ENCODE data around the gene RASGRP1. TPM values are rescaled to one million over a fixed set of nuclear protein-coding genes. Genes with fewer than 3 reads are reported as not detected.

RASGRP1 gene
- total RNA-seq, 1 donor from 2014 or later, result 0.51 TPM

- no peak for DNase-seq
These were observed 665 bp upstream of the RASGRP1 start for GRCh38 chr15:38565287-38565670.

- DNase-seq, result peak; percentile 69
These were observed 693 bp downstream of the RASGRP1 start for GRCh38 chr15:38563723-38564519.

- no peak for DNase-seq
These were observed 2.3 kb downstream of the RASGRP1 start for GRCh38 chr15:38562278-38562677.

GRCh38 chr15:38560456-38560926 is 4.1 kb downstream of the RASGRP1 start:
- DNase-seq, result no peak

- no peak for DNase-seq
These were observed 4.8 kb downstream of the RASGRP1 start for GRCh38 chr15:38559636-38560307.

- DNase-seq, result no peak
These were observed 5.5 kb downstream of the RASGRP1 start for GRCh38 chr15:38559131-38559530.

GRCh38 chr15:38558372-38559059 is 6.1 kb downstream of the RASGRP1 start:
- DNase-seq, result no peak

- DNase-seq, result peak; percentile 6
These were observed 6.7 kb downstream of the RASGRP1 start for GRCh38 chr15:38557921-38558320.

- no peak for DNase-seq
These were observed 8.8 kb downstream of the RASGRP1 start for GRCh38 chr15:38555686-38556334.

- no peak for DNase-seq
These were observed 10.3 kb downstream of the RASGRP1 start for GRCh38 chr15:38554354-38554753.

- no peak for DNase-seq
These were observed 11.5 kb downstream of the RASGRP1 start for GRCh38 chr15:38553071-38553470.

GRCh38 chr15:38551720-38552648 is 12.6 kb downstream of the RASGRP1 start:
- DNase-seq, result no peak

GRCh38 chr15:38549222-38549621 is 15.4 kb downstream of the RASGRP1 start:
- no peak for DNase-seq

- no peak for DNase-seq
These were observed 17.2 kb downstream of the RASGRP1 start for GRCh38 chr15:38547255-38547997.

- DNase-seq, result no peak
These were observed 19.4 kb downstream of the RASGRP1 start for GRCh38 chr15:38545179-38545578.

GRCh38 chr15:38541026-38541425 is 23.6 kb downstream of the RASGRP1 start:
- DNase-seq, result no peak

- no peak for DNase-seq
These were observed 24.1 kb downstream of the RASGRP1 start for GRCh38 chr15:38540510-38540909.

GRCh38 chr15:38539008-38539343 is 25.6 kb downstream of the RASGRP1 start:
- no peak for DNase-seq

GRCh38 chr15:38538328-38539007 is 26.1 kb downstream of the RASGRP1 start:
- no peak for DNase-seq

- no peak for DNase-seq
These were observed 28.4 kb downstream of the RASGRP1 start for GRCh38 chr15:38536201-38536676.
